Left lung (tissue), 10 donors: ENCODE measurements around the gene MAP3K15. TPM values are rescaled to one million over a fixed set of nuclear protein-coding genes. Genes with fewer than 3 reads are reported as not detected.

Experiments used
- ATAC-seq: fragments of 200-7000 bp; cut with Tn5 transposase; one replicate; pipeline ENCODE4 v1.9.1; 2020; ENCODE audit warnings: moderate library complexity
- DNase-seq, 4 donors: peaks; one replicate each; pipeline ENCODE4 v3.0.0-alpha.2; 2013 to 2020
- H3K27ac ChIP-seq, 2 donors: fragments of 200-600 bp; sonication (generic) in 1 of 2; one replicate each; pipeline versions ENCODE4 v1.5.0 to v1.8.0; 2020 to 2021
- H3K27me3 ChIP-seq, 2 donors: fragments of 200-600 bp; sonication (generic) in 1 of 2; one replicate each; pipeline versions ENCODE4 v1.5.0 to v1.8.0; 2020 to 2021
- H3K36me3 ChIP-seq, 2 donors: fragments of 200-600 bp; sonication (generic) in 1 of 2; one replicate each; pipeline versions ENCODE4 v1.5.0 to v1.8.0; 2020 to 2021
- H3K4me1 ChIP-seq, 2 donors: fragments of 200-600 bp; one replicate each; pipeline ENCODE4 v1.8.0; 2021
- H3K4me3 ChIP-seq, 2 donors: fragments of 200-600 bp; sonication (generic) in 1 of 2; one replicate each; pipeline versions ENCODE4 v1.5.0 to v1.8.0; 2020 to 2021; ENCODE audit warnings: mild to moderate bottlenecking in 1 of 2
- H3K9me3 ChIP-seq, 2 donors: fragments of 200-600 bp; sonication (generic) in 1 of 2; one replicate each; pipeline versions ENCODE4 v1.5.0 to v1.8.0; 2020 to 2021
- CTCF ChIP-seq, 2 donors: fragments of 200-600 bp; sonication (generic) in 1 of 2; IDR thresholded peaks; one replicate each; pipeline versions ENCODE4 v1.5.0 to v1.8.0; 2021; ENCODE audit warnings: antibody characterized with exemption in 2 of 2
- intact Hi-C, 2 donors: fragments of 100-400 bp; cut with DNase I; formaldehyde crosslinking; loops; one replicate each; pipeline versions ENCODE4 v1.11.2 to v1.14.2; 2022
- polyA plus RNA-seq, 6 donors: library from polyadenylated mRNA; unstranded; fragments of 120-200 nt; gene quantifications; one replicate each; pipeline ENCODE4 v1.2.1, GENCODE V29; 2013; ENCODE audit not compliant: insufficient read length in 6 of 6
- total RNA-seq, 2 donors: library from RNA; stranded (reverse); fragmentation: NEBNext Ultra II Directional; extraction: Animal tissue kit (Norgen Biotek cat#: 25700); gene quantifications; one replicate each; pipeline ENCODE4 v1.2.1, GENCODE V29; 2021
- donor health status: DM: no; HTN: yes; CAD: no.
- donor health status: DM: no; HTN: no; CAD: no.

Gene MAP3K15
- total and polyA plus RNA-seq, 8 donors, result 0.24 to 2.0 (median 1.6) TPM

DNA sequence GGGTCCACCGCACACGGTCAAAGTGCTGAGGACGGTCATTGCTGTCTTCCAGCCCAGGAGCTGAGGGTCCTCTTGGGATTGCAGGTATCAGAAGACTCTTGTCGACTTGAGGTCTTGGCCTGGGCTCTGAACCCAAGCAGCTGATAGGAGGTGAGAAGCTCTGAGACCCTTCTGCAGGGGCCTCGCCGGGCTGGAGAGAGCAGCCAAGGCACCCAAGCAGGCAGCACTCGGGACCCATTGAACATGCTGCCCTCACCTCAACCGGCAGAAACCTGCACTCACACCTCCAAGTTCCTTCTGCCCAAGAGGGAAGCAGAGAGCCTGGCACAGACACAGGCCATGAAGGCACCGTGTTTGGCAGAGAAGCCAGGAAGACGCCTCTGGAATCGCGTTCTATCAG lies 137.5 kb downstream of the MAP3K15 start:
- H3K4me1 ChIP-seq, result no peaks in the 10 kb centered on the region
- H3K36me3 ChIP-seq, result no peaks in the 10 kb centered on the region
- DNase-seq (no peak), ATAC-seq (no peak)
- intact Hi-C loops, result no loop called here
- no peaks in the 10 kb centered on the region for H3K9me3 ChIP-seq
- no peaks in the 10 kb centered on the region for H3K27me3 ChIP-seq
- no peak overlapping the region for H3K4me3 ChIP-seq
- no peak overlapping the region for H3K27ac ChIP-seq
- no peak for TF ChIP-seq CTCF (IDR thresholded peaks at IDR 0.05)

DNA sequence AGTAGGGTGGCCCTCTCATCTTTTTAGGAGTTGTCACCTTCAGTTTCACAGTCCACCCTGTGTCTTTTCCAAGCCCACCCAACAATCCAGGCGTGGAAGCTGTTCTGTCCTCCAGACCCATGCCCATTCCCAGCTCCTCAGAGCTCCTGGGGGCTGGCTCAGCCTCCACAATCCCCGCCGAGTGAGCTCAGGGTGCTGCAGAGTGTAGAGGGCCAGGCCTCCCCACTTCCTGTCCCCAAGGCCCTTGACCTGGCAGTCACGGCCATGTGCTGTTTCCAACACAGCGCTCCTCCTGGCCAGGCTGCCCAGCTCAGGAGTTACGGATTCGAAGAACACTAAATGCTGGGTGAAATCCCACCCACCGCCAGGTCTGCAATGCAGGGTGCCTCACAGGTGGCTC lies 139.8 kb downstream of the MAP3K15 start:
- Histone ChIP-seq H3K9me3 (no peaks in the 10 kb centered on the region), H3K36me3 (no peaks in the 10 kb centered on the region), H3K4me1 (no peaks in the 10 kb centered on the region), H3K4me3 (no peak overlapping the region), H3K27me3 (no peaks in the 10 kb centered on the region), H3K27ac (no peak overlapping the region)
- intact Hi-C loops, result no loop called here
- DNase-seq (no peak), ATAC-seq (no peak)
- no peak for TF ChIP-seq CTCF (IDR thresholded peaks at IDR 0.05)

DNA sequence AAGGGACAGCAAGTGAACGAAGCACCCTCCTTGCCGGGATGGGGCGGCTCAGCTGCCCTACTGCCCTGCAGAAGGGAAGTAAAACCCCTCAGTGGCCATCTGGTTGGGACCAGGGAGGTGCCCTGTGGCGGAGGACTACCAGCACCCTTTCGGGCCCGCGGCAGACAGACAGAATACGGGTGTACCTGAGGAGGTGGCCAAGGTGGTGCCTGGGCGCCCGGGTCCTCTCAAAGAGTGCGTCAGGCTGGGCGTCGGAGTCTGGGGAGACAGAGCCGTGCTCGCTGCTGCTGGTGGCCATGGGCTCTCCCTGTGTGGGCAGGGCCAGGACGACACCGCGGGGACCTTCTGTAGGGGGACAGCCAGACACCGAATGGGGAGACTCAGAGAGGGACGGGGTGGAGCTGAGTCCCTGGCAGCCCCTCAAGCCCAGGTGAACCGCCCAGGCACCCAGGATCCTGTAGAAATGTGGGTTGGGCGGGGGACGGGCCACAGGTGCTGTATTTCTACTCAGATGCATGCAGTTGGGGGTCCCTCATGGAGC lies 141.9 kb downstream of the MAP3K15 start:
- no peak for ATAC-seq
- intact Hi-C loops, result no loop called here
- Histone ChIP-seq H3K36me3 (no peaks in the 10 kb centered on the region), H3K9me3 (no peaks in the 10 kb centered on the region), H3K27me3 (no peaks in the 10 kb centered on the region), H3K4me1 (no peaks in the 10 kb centered on the region), H3K4me3 (no peak overlapping the region), H3K27ac (no peak overlapping the region)
- peak in 1 of 4 donors; percentile 61 for DNase-seq
- TF ChIP-seq CTCF (IDR thresholded peaks at IDR 0.05), result no peak

DNA sequence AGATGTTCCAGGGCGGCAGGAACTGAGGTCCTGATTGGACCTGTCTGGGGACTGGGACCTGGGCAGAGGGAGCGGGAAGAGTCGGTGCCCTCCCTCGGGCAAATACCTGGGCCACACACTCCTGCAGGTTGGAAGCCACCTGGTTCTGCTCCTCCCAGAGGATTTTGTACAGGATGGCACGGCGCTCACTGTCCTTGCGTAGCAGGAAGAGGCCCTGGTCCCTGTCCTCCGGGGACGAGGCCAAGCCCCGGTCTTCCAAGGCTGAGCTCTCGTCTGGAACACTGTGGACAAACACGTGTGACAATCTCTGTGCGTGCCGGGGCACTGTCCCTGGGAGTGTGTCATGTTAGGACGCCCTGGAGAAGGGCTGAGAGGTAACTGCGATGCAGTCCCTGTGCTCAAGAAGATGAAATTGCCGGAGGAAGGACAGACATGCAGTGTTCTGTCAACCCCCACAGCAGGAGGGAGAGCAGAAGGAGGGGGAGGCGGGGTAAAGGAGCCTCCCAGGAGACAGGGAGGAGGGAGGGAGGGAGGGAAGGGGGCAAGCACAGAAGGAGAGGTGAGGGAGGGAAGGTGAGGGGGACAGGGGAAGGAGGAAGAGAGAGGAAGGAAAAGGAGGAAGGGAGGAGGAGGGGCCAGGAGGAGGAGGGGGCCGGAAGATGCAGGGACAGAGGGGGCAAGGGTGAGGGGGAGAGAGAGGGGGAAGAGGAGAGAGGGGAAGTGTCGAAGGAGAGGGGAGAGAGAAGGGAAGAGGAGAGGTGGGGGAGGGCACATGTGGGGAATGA lies 142.6 kb downstream of the MAP3K15 start:
- H3K27ac ChIP-seq, result no peak overlapping the region
- H3K27me3 ChIP-seq, result no peaks in the 10 kb centered on the region
- intact Hi-C loops, result no loop called here
- DNase-seq (peak in 3 of 4 donors; percentile 16 to 65 (median 20)), ATAC-seq (peak; percentile 62)
- H3K9me3 ChIP-seq, result no peaks in the 10 kb centered on the region
- no peaks in the 10 kb centered on the region for H3K36me3 ChIP-seq
- no peak for TF ChIP-seq CTCF (IDR thresholded peaks at IDR 0.05)
- peak overlapping the region; percentile 22 to 34 for H3K4me3 ChIP-seq
- no peaks in the 10 kb centered on the region for H3K4me1 ChIP-seq

GRCh38 chrX:19372170-19372546 lies 143.2 kb downstream of the MAP3K15 start:
- peak; percentile 54 to 70 for TF ChIP-seq CTCF (IDR thresholded peaks at IDR 0.05)
- no peaks in the 10 kb centered on the region for H3K9me3 ChIP-seq
- H3K27ac ChIP-seq, result no peak overlapping the region
- ATAC-seq (peak; percentile 93), DNase-seq (peak; percentile 37 to 80 (median 65))
- no peaks in the 10 kb centered on the region for H3K27me3 ChIP-seq
- no peaks in the 10 kb centered on the region for H3K36me3 ChIP-seq
- peak overlapping the region; percentile 22 to 34 for H3K4me3 ChIP-seq
- no peaks in the 10 kb centered on the region for H3K4me1 ChIP-seq
- intact Hi-C loops, result no loop called here
